ENCODE data around the gene NOX3. TPM values are rescaled to one million over a fixed set of nuclear protein-coding genes. Genes with fewer than 3 reads are reported as not detected.
"Not testable (repeated sequence)": the region's sequence is repeated elsewhere in the genome, so short reads cannot be mapped to it uniquely, and the experiment has no call there.

Gene NOX3
- total RNA-seq, 1 donor from 2014 or later: not detected

- no peaks in the 10 kb centered on the region for H3K36me3 ChIP-seq
- TF ChIP-seq POLR2A (IDR thresholded peaks at IDR 0.05) (no peak), POLR2AphosphoS5 (IDR thresholded peaks at IDR 0.05; ENCODE audit: insufficient read depth in 1 of 2, low read depth in 1 of 2) (no peak), CTCF (IDR thresholded peaks at IDR 0.05) (no peak)
- H3K4me1 ChIP-seq: peaks cover 2% of the 10 kb centered on the region
- DNase-seq (ENCODE audit: extremely low spot score in 2 of 2): no peak
- H3K4me3 ChIP-seq: no peak overlapping the region
- H3K27ac ChIP-seq: no peak overlapping the region
- H3K9me3 ChIP-seq: no peaks in the 10 kb centered on the region
- intact Hi-C loops (cut with DNase I): no loop called here
- no peaks in the 10 kb centered on the region for H3K27me3 ChIP-seq
Observed at GRCh38 chr6:155454008-155454407, 1.6 kb downstream of the NOX3 start.

- Histone ChIP-seq H3K4me3 (no peak overlapping the region), H3K36me3 (no peaks in the 10 kb centered on the region), H3K4me1 (peaks cover 5% of the 10 kb centered on the region), H3K9me3 (no peaks in the 10 kb centered on the region), H3K27ac (no peak overlapping the region), H3K27me3 (no peaks in the 10 kb centered on the region)
- TF ChIP-seq CTCF (IDR thresholded peaks at IDR 0.05) (no peak), POLR2AphosphoS5 (IDR thresholded peaks at IDR 0.05; ENCODE audit: insufficient read depth in 1 of 2, low read depth in 1 of 2) (no peak), POLR2A (IDR thresholded peaks at IDR 0.05) (no peak)
- no peak for DNase-seq (ENCODE audit: extremely low spot score in 2 of 2)
- intact Hi-C loops (cut with DNase I): no loop called here
Observed at GRCh38 chr6:155452576-155452975, 3.1 kb downstream of the NOX3 start.

- H3K4me3 ChIP-seq; H3K4me1 ChIP-seq; H3K9me3 ChIP-seq; intact Hi-C loops (cut with DNase I); H3K27me3 ChIP-seq; H3K27ac ChIP-seq; H3K36me3 ChIP-seq; DNase-seq (ENCODE audit: extremely low spot score in 2 of 2): not testable (repeated sequence)
Observed at GRCh38 chr6:155451530-155451929, 4.1 kb downstream of the NOX3 start.

- Histone ChIP-seq H3K27ac (no peak overlapping the region), H3K4me1 (peaks cover 5% of the 10 kb centered on the region), H3K9me3 (no peaks in the 10 kb centered on the region), H3K27me3 (no peaks in the 10 kb centered on the region), H3K4me3 (no peak overlapping the region), H3K36me3 (no peaks in the 10 kb centered on the region)
- intact Hi-C loops (cut with DNase I): no loop called here
- no peak for DNase-seq (ENCODE audit: extremely low spot score in 2 of 2)
- TF ChIP-seq CTCF (IDR thresholded peaks at IDR 0.05): no peak
- TF ChIP-seq POLR2A (IDR thresholded peaks at IDR 0.05): no peak
- TF ChIP-seq POLR2AphosphoS5 (IDR thresholded peaks at IDR 0.05; ENCODE audit: insufficient read depth in 1 of 2, low read depth in 1 of 2): no peak
Observed at GRCh38 chr6:155450240-155450581, 5.4 kb downstream of the NOX3 start.

- Histone ChIP-seq H3K27ac (no peak overlapping the region), H3K9me3 (no peaks in the 10 kb centered on the region), H3K36me3 (no peaks in the 10 kb centered on the region), H3K4me1 (peaks cover 5% of the 10 kb centered on the region), H3K4me3 (no peak overlapping the region), H3K27me3 (no peaks in the 10 kb centered on the region)
- no peak for TF ChIP-seq POLR2A (IDR thresholded peaks at IDR 0.05)
- no peak for TF ChIP-seq CTCF (IDR thresholded peaks at IDR 0.05)
- TF ChIP-seq POLR2AphosphoS5 (IDR thresholded peaks at IDR 0.05; ENCODE audit: insufficient read depth in 1 of 2, low read depth in 1 of 2): no peak
- intact Hi-C loops (cut with DNase I): no loop called here
- DNase-seq (ENCODE audit: extremely low spot score in 2 of 2): no peak
Observed at GRCh38 chr6:155449450-155450239, 6.0 kb downstream of the NOX3 start.

All from vagina (tissue), 2 donors.